ENCODE results near the gene FGFBP2.

The FGFBP2 gene
- 0 to 0.33 (median 0) reads per million in 17 experiments for total RNA-seq

GRCh38 chr4:15963001-15963451, at the start of gene FGFBP2:
Gene FGFBP2 (minus strand): TSS chr4:15963175. CDS start chr4:15963129, 46 bp downstream.
- peak; percentile 31 to 77 (median 54) for DNase-seq

GRCh38 chr4:16011173-16011572, 48.2 kb upstream of the FGFBP2 start:
- no peak for DNase-seq

GRCh38 chr4:16009153-16009552, 46.2 kb upstream of the FGFBP2 start:
- no peak for DNase-seq

GRCh38 chr4:16007471-16008095, 44.6 kb upstream of the FGFBP2 start:
- DNase-seq, result no peak

- DNase-seq, result no peak
These were observed 43.9 kb upstream of the FGFBP2 start for GRCh38 chr4:16006771-16007446.

GRCh38 chr4:16005676-16006075, 42.7 kb upstream of the FGFBP2 start:
- no peak for DNase-seq

GRCh38 chr4:16001484-16001858, 38.5 kb upstream of the FGFBP2 start:
- DNase-seq, result peak; percentile 86 to 94 (median 91)

GRCh38 chr4:16000708-16001483, 37.9 kb upstream of the FGFBP2 start:
- DNase-seq, result no peak

- no peak for DNase-seq
These were observed 33.8 kb upstream of the FGFBP2 start for GRCh38 chr4:15996773-15997172.

- no peak for DNase-seq
These were observed 32.9 kb upstream of the FGFBP2 start for GRCh38 chr4:15995826-15996225.

- peak in 2 of 4 experiments; percentile 34 to 39 for DNase-seq
These were observed 29.2 kb upstream of the FGFBP2 start for GRCh38 chr4:15992167-15992485.

GRCh38 chr4:15990570-15991285, 27.8 kb upstream of the FGFBP2 start:
- DNase-seq, result no peak

- no peak for DNase-seq
These were observed 26.4 kb upstream of the FGFBP2 start for GRCh38 chr4:15989424-15989823.

- no peak for DNase-seq
These were observed 25.2 kb upstream of the FGFBP2 start for GRCh38 chr4:15988222-15988621.

GRCh38 chr4:15986907-15987306, 23.9 kb upstream of the FGFBP2 start:
- DNase-seq, result no peak

- no peak for DNase-seq
These were observed 20.6 kb upstream of the FGFBP2 start for GRCh38 chr4:15983610-15984009.

- no peak for DNase-seq
These were observed 20.0 kb upstream of the FGFBP2 start for GRCh38 chr4:15982842-15983524.

- DNase-seq, result no peak
These were observed 13.8 kb upstream of the FGFBP2 start for GRCh38 chr4:15976456-15977447.

- DNase-seq, result no peak
These were observed 8.3 kb upstream of the FGFBP2 start for GRCh38 chr4:15971068-15971801.

- DNase-seq, result no peak
These were observed 5.8 kb upstream of the FGFBP2 start for GRCh38 chr4:15968551-15969300.
